ENCODE measurements around the gene ATRNL1.
"Not testable (repeated sequence)": the region's sequence is repeated elsewhere in the genome, so short reads cannot be mapped to it uniquely, and the experiment has no call there.

Gene ATRNL1

GRCh38 chr10:115335366-115335765 lies 242.2 kb downstream of the ATRNL1 start:
- Histone ChIP-seq H2AFZ (ENCODE audit: low read length) (no peak overlapping the region), H3K9ac (ENCODE audit: low read depth, low read length, poor library complexity) (no peak overlapping the region), H3K27me3 (ENCODE audit: control insufficient read depth in 3 of 3, insufficient read depth in 3 of 3, low read depth in 1 of 3, low read length in 3 of 3) (no peaks in the 10 kb centered on the region), H4K8ac (ENCODE audit: low read depth, low read length) (no peak overlapping the region), H3K18ac (ENCODE audit: low read length) (no peak overlapping the region), H2BK5ac (ENCODE audit: low read length) (no peak overlapping the region), H3K14ac (ENCODE audit: low read length) (no peak overlapping the region), H2BK120ac (ENCODE audit: low read depth, low read length) (no peak overlapping the region), H2BK15ac (ENCODE audit: low read length) (no peak overlapping the region), H3K4ac (ENCODE audit: low read length) (no peak overlapping the region), H2AK5ac (ENCODE audit: low read depth, low read length) (no peak overlapping the region), H3K4me3 (ENCODE audit: low read length in 2 of 2) (no peak overlapping the region), H4K91ac (ENCODE audit: low read depth, low read length, poor library complexity) (no peak overlapping the region), H3K23ac (ENCODE audit: low read depth, low read length, poor library complexity) (no peak overlapping the region), H2BK12ac (ENCODE audit: low read length) (no peak overlapping the region), H3K36me3 (replicated peaks in 1 of 2; ENCODE audit: control insufficient read depth in 2 of 2, insufficient read depth in 2 of 2, low read length in 2 of 2) (no peaks in the 10 kb centered on the region), H3K79me1 (ENCODE audit: low read depth, low read length) (no peaks in the 10 kb centered on the region), H3K4me2 (ENCODE audit: insufficient read depth, low read length, poor library complexity, severe bottlenecking) (no peak overlapping the region), H3K9me3 (replicated peaks in 1 of 2; ENCODE audit: control insufficient read depth in 2 of 2, insufficient read depth in 1 of 2, low read depth in 1 of 2, low read length in 2 of 2) (no peaks in the 10 kb centered on the region), H3K4me1 (ENCODE audit: control insufficient read depth in 2 of 2, insufficient read depth in 1 of 2, low read depth in 1 of 2, low read length in 2 of 2) (no peaks in the 10 kb centered on the region), H3K27ac (replicated peaks; ENCODE audit: low read length) (no peak overlapping the region)
- no CpG with 5 or more reads among the region's 1 CpG for WGBS, 2 donors (ENCODE audit: extremely low coverage in 2 of 2, insufficient read length in 2 of 2, insufficient replicate concordance in 1 of 2)
- no peak for DNase-seq (ENCODE audit: low spot score)

- Histone ChIP-seq H3K4me2 (ENCODE audit: insufficient read depth, low read length, poor library complexity, severe bottlenecking) (no peak overlapping the region), H2BK5ac (ENCODE audit: low read length) (no peak overlapping the region), H3K4me1 (ENCODE audit: control insufficient read depth in 2 of 2, insufficient read depth in 1 of 2, low read depth in 1 of 2, low read length in 2 of 2) (no peaks in the 10 kb centered on the region), H3K4me3 (ENCODE audit: low read length in 2 of 2) (no peak overlapping the region), H3K9ac (ENCODE audit: low read depth, low read length, poor library complexity) (no peak overlapping the region), H3K27me3 (ENCODE audit: control insufficient read depth in 3 of 3, insufficient read depth in 3 of 3, low read depth in 1 of 3, low read length in 3 of 3) (no peaks in the 10 kb centered on the region), H3K36me3 (replicated peaks in 1 of 2; ENCODE audit: control insufficient read depth in 2 of 2, insufficient read depth in 2 of 2, low read length in 2 of 2) (no peaks in the 10 kb centered on the region), H2BK12ac (ENCODE audit: low read length) (no peak overlapping the region), H3K79me1 (ENCODE audit: low read depth, low read length) (no peaks in the 10 kb centered on the region), H4K8ac (ENCODE audit: low read depth, low read length) (no peak overlapping the region), H2BK120ac (ENCODE audit: low read depth, low read length) (no peak overlapping the region), H2AFZ (ENCODE audit: low read length) (no peak overlapping the region), H3K14ac (ENCODE audit: low read length) (no peak overlapping the region), H3K4ac (ENCODE audit: low read length) (no peak overlapping the region), H2AK5ac (ENCODE audit: low read depth, low read length) (no peak overlapping the region), H3K23ac (ENCODE audit: low read depth, low read length, poor library complexity) (no peak overlapping the region), H3K27ac (replicated peaks; ENCODE audit: low read length) (no peak overlapping the region), H3K18ac (ENCODE audit: low read length) (no peak overlapping the region), H2BK15ac (ENCODE audit: low read length) (no peak overlapping the region), H3K9me3 (replicated peaks in 1 of 2; ENCODE audit: control insufficient read depth in 2 of 2, insufficient read depth in 1 of 2, low read depth in 1 of 2, low read length in 2 of 2) (no peaks in the 10 kb centered on the region), H4K91ac (ENCODE audit: low read depth, low read length, poor library complexity) (no peak overlapping the region)
- DNase-seq (ENCODE audit: low spot score), result peak; percentile 65
- no CpG with 5 or more reads among the region's 2 CpGs for WGBS, 2 donors (ENCODE audit: extremely low coverage in 2 of 2, insufficient read length in 2 of 2, insufficient replicate concordance in 1 of 2)
These were observed 262.1 kb downstream of the ATRNL1 start for GRCh38 chr10:115355162-115355760.

GRCh38 chr10:115367920-115368319 lies 274.8 kb downstream of the ATRNL1 start:
- not testable (repeated sequence) for H2AK5ac ChIP-seq (ENCODE audit: low read depth, low read length); DNase-seq (ENCODE audit: low spot score); H3K4ac ChIP-seq (ENCODE audit: low read length); H3K9ac ChIP-seq (ENCODE audit: low read depth, low read length, poor library complexity); H2BK15ac ChIP-seq (ENCODE audit: low read length); H3K18ac ChIP-seq (ENCODE audit: low read length); H4K91ac ChIP-seq (ENCODE audit: low read depth, low read length, poor library complexity); H2BK120ac ChIP-seq (ENCODE audit: low read depth, low read length); H3K79me1 ChIP-seq (ENCODE audit: low read depth, low read length); H3K4me1 ChIP-seq (ENCODE audit: control insufficient read depth in 2 of 2, insufficient read depth in 1 of 2, low read depth in 1 of 2, low read length in 2 of 2); H3K14ac ChIP-seq (ENCODE audit: low read length); H3K4me2 ChIP-seq (ENCODE audit: insufficient read depth, low read length, poor library complexity, severe bottlenecking); H3K27me3 ChIP-seq (ENCODE audit: control insufficient read depth in 3 of 3, insufficient read depth in 3 of 3, low read depth in 1 of 3, low read length in 3 of 3); H2AFZ ChIP-seq (ENCODE audit: low read length); H3K27ac ChIP-seq (replicated peaks; ENCODE audit: low read length); H4K8ac ChIP-seq (ENCODE audit: low read depth, low read length); H3K36me3 ChIP-seq (replicated peaks in 1 of 2; ENCODE audit: control insufficient read depth in 2 of 2, insufficient read depth in 2 of 2, low read length in 2 of 2); H2BK12ac ChIP-seq (ENCODE audit: low read length); H3K4me3 ChIP-seq (ENCODE audit: low read length in 2 of 2); H2BK5ac ChIP-seq (ENCODE audit: low read length); H3K23ac ChIP-seq (ENCODE audit: low read depth, low read length, poor library complexity)
- peaks cover 2 to 11% of the 10 kb centered on the region in 2 donors for H3K9me3 ChIP-seq (replicated peaks in 1 of 2; ENCODE audit: control insufficient read depth in 2 of 2, insufficient read depth in 1 of 2, low read depth in 1 of 2, low read length in 2 of 2)
- WGBS, 2 donors (ENCODE audit: extremely low coverage in 2 of 2, insufficient read length in 2 of 2, insufficient replicate concordance in 1 of 2), result no CpG with 5 or more reads among the region's 18 CpGs

- no peaks in the 10 kb centered on the region for H3K9me3 ChIP-seq (replicated peaks in 1 of 2; ENCODE audit: control insufficient read depth in 2 of 2, insufficient read depth in 1 of 2, low read depth in 1 of 2, low read length in 2 of 2)
These were observed 285.9 kb downstream of the ATRNL1 start for GRCh38 chr10:115379064-115379463.

More at GRCh38 chr10:115379064-115379463, 285.9 kb downstream of the ATRNL1 start:
- no CpG with 5 or more reads among the region's 1 CpG for WGBS, 2 donors (ENCODE audit: extremely low coverage in 2 of 2, insufficient read length in 2 of 2, insufficient replicate concordance in 1 of 2)
- Histone ChIP-seq H3K23ac (ENCODE audit: low read depth, low read length, poor library complexity) (no peak overlapping the region), H3K4ac (ENCODE audit: low read length) (no peak overlapping the region), H3K27ac (replicated peaks; ENCODE audit: low read length) (no peak overlapping the region), H3K14ac (ENCODE audit: low read length) (no peak overlapping the region), H4K91ac (ENCODE audit: low read depth, low read length, poor library complexity) (no peak overlapping the region), H4K8ac (ENCODE audit: low read depth, low read length) (no peak overlapping the region), H2AFZ (ENCODE audit: low read length) (no peak overlapping the region), H3K79me1 (ENCODE audit: low read depth, low read length) (no peaks in the 10 kb centered on the region), H2AK5ac (ENCODE audit: low read depth, low read length) (no peak overlapping the region), H3K4me1 (ENCODE audit: control insufficient read depth in 2 of 2, insufficient read depth in 1 of 2, low read depth in 1 of 2, low read length in 2 of 2) (no peaks in the 10 kb centered on the region), H3K27me3 (ENCODE audit: control insufficient read depth in 3 of 3, insufficient read depth in 3 of 3, low read depth in 1 of 3, low read length in 3 of 3) (no peaks in the 10 kb centered on the region), H3K36me3 (replicated peaks in 1 of 2; ENCODE audit: control insufficient read depth in 2 of 2, insufficient read depth in 2 of 2, low read length in 2 of 2) (no peaks in the 10 kb centered on the region), H3K4me3 (ENCODE audit: low read length in 2 of 2) (no peak overlapping the region), H2BK120ac (ENCODE audit: low read depth, low read length) (no peak overlapping the region), H2BK12ac (ENCODE audit: low read length) (no peak overlapping the region), H3K4me2 (ENCODE audit: insufficient read depth, low read length, poor library complexity, severe bottlenecking) (no peak overlapping the region), H2BK15ac (ENCODE audit: low read length) (no peak overlapping the region), H3K9ac (ENCODE audit: low read depth, low read length, poor library complexity) (no peak overlapping the region), H2BK5ac (ENCODE audit: low read length) (no peak overlapping the region), H3K18ac (ENCODE audit: low read length) (no peak overlapping the region)
- no peak for DNase-seq (ENCODE audit: low spot score)

All from neuronal stem cell (in vitro differentiated cells).